HG03139 (cell line): ENCODE results near the gene CPNE7.
"Not testable (repeated sequence)": the region's sequence is repeated elsewhere in the genome, so short reads cannot be mapped to it uniquely, and the experiment has no call there.

Experiments
- ATAC-seq: cut with Tn5 transposase; IDR thresholded peaks from one replicate; pipeline ENCODE4 v1.9.1; 2021; ENCODE audit not compliant: unreplicated experiment

The CPNE7 gene

DNA sequence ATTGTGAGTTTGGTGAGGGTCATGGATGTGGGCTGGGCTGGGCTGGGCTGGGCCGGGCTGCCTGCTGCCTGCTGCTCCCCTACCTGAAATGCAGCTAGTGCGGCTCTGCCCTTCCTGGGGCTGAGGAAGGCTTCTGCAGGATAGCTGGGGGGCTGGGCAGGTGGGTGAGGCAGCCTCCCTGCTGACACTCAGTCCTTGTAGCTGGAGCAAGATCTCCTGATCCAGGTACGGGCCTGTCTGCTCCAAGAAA, 10.4 kb upstream of the CPNE7 start:
- ATAC-seq: no peak

DNA sequence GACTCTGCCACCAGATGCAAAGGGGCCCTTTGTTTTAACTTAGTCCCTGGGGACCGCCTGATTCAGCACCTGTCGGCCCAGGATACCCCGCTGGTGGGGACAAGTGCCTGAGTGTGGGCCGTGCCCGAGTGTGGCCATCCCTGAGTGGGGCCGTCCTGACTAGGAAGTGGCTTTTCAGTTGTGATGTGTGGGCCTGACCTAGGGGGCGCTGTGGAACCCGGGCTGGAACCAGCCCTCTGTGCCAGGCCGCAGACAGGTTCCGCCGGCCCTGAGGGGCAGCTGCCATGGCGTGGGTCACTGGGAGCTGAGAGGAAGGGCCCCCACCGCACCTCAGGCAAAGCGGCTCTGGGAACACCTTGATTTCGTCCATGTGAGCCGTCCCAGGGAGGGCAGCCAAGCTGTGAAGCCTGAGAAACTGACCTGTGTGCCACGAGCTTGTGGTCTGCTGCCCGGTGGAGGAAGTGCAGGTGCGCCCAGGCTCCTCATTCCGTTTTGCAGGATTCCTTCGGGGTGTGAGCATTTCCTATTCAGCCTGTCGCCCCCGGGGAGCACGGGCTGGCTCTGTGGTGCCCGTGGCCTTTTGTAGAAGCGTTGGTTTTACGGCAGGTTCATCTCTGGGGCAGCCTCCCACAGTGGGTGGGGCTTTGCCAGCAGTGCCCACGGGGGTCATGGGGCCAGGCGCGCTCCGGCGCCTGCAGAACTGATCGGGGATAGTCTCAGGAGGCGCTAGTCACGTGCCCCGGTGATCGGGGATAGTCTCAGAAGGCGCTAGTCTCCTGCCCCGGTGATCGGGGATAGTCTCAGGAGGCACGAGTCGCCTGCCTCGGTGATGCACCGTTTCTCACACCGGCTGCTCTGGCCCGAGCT, 9.8 kb upstream of the CPNE7 start:
- ATAC-seq: no peak

DNA sequence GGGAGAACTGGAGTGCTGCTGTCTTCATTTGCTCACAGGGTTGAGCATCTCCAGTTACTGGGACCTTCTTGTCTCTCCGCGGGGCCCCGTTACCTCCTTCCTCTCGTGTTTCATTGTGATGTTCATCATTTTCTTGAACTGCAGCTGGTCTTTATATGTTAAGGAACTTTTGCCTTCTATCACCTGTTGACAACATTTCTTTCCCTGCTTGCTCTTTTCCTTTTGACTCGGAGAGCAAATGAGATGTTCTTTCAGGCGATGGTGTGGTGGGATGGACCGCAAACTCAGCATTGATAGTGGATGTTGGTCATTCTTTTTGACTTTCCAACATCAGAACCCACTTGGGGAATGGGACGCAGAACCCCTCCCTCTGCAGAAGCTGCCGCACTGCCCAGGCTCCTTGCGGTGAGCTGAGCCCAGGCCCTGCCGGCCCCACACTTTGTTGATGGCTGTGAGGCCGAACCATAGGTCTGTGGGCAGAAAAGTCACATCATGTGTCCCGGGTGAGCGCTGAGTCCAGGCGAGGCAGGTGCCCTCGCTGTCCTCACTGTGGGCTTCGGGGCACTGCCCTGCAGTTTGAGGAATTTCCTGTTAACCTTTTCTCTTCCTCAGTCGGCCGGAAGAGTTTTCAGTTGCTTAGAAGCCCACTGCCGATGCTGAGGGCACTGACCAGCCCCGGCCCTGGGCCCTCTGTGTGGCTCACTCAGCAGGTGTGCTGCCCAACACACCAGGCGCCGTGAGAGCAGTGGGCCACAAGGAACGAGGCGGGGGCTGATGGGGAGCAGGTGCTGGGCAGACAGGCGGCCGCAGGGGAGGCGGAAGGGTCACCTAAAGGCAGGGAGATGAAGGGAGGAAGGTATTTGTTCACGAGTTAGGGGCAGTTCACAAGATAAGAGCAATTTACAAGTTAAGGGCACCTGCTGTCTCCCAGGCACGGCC, 7.6 kb upstream of the CPNE7 start:
- ATAC-seq: no peak

DNA sequence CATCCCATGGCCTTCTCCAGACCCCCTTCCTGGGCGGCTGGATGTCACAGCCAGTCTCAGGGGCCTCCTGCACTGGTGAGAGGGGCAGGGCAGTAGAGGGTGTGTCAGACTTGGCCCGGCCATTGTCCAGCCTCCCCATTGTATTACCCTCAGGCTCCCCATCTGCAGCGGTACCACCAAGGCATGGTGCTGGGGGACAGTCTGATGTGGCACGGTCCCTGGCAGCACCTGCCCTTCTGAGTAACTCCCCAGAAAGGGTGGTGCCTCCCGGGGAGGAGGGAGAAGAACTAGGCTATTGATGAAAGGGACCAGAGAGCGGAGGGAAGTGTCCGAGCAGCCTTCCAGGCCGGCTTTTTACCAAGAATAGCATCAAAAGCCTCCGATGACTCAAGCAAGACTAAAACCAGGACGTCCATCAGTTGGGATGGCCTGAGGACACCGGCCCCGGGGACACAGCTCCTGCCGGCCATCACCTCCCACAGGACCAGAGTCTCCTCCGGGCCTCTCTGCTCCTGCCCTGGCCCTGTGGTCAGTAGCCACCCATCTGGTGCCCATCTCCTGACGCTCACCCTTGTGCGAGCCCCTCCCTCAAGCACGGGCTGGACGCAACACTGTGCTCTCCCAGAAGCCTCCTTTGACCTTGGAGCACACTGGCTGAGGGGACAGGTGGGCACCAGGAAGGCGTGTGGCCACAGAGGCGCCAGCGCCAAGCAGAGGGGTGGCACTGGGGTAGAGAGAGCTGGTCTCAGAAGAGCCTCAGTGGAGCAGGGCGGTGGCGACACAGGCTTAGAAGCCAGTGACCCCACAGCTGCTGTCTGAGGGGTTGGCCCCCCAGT, 5.8 kb upstream of the CPNE7 start:
- ATAC-seq: no peak

DNA sequence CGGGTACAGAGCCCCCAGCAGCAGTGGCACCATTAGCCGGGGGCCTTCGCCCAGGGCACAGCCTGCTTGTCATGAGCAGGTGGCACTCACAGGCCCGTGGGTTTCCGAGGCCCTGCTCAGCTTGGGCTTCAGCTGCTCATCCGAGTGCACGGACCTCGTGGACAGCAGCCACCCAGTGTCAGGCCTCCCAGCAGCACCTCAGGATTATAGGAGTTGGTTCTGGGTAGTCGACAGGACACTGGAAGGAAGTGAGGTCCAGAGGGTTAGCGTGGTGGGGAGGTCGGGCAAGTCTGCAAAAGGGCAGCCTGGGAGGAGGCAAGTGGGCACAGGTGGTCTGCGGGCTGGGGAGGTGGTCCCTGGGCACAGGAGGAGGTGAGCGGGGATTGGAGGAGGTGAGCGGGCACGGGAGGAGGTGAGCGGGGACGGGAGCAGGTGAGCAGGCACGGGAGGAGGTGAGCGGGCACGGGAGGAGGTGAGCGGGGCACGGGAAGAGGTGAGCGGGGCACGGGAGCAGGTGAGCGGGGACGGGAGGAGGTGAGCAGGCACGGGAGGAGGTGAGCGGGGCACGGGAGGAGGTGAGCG, 5.1 kb upstream of the CPNE7 start:
- ATAC-seq: no peak

DNA sequence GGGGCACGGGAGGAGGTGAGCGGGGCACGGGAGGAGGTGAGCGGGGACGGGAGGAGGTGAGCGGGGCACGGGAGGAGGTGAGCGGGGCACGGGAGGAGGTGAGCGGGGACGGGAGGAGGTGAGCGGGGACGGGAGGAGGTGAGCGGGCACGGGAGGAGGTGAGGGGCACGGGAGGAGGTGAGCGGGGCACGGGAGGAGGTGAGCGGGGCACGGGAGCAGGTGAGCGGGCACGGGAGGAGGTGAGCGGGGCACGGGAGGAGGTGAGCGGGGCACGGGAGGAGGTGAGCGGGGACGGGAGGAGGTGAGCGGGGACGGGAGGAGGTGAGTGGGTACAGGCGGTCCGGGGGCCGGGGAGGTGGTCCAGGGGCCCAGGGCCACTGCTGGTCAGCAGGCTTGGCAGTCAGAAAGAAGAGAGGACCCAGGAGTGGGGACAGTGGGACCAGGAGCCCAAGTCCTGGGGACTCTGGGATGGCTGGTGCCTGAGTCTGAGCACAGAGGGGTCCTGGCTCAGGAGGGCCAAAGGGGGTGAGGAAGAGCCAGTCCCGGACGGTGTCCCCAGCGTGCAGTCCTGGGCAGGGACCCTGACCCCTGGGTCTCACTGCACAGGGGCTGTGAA, 4.5 kb upstream of the CPNE7 start:
- ATAC-seq: not testable (repeated sequence)

- no peak for ATAC-seq
Observed at GRCh38 chr16:89571636-89572035, 3.9 kb upstream of the CPNE7 start.

GRCh38 chr16:89572073-89572484, 3.5 kb upstream of the CPNE7 start:
- no peak for ATAC-seq

- no peak for ATAC-seq
Observed at GRCh38 chr16:89572485-89573205, 2.9 kb upstream of the CPNE7 start.

- ATAC-seq: no peak
Observed at GRCh38 chr16:89573826-89574680, 1.5 kb upstream of the CPNE7 start.

DNA sequence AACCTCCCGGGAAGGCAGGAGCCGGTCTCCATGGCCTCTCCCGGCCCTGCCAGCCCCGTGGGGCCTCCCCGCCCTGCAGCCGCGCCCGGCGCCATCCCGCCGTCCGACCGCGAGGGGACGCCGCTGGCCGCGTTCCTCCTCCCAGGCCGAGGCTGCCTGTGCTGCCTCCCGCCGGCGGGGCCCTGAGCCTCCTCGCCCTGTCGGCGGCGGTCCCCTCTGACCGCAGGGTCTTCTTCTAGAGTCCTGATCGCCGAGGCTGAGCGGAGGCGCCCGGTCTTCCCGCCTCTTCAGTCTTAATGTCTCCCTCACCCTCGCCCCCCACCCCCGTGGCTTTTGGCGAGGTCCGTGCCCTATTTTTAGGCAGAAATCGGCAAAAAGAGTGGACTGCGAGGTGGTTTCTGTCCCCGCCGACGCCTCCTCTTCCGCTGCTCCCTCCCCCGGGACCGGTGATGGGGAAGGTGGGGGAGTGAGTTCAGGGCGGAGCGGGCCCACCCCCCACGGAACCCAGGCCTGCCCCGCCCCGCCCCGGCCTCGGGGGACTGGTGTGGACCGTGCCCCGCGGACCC, 794 bp upstream of the CPNE7 start:
- ATAC-seq: no peak

- ATAC-seq: no peak
Observed at GRCh38 chr16:89576153-89577054, 846 bp downstream of the CPNE7 start.

GRCh38 chr16:89577055-89577759, 1.6 kb downstream of the CPNE7 start:
- no peak for ATAC-seq

DNA sequence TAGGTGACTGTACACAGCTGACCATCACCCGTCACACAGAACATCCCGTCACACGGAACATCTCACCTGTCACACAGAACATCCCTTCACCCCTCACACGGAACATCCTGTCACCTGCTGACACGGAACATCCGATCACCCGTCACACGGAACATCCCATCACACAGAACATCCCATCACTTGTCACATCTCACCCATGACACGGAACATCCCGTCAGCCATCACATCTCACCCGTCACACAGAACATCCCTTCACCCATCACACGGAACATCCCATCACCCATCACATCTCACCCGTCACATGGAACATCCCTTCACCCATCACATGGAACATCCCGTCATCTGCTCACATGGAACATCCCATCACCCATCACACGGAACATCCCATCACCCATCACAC, 3.8 kb downstream of the CPNE7 start:
- no peak for ATAC-seq

DNA sequence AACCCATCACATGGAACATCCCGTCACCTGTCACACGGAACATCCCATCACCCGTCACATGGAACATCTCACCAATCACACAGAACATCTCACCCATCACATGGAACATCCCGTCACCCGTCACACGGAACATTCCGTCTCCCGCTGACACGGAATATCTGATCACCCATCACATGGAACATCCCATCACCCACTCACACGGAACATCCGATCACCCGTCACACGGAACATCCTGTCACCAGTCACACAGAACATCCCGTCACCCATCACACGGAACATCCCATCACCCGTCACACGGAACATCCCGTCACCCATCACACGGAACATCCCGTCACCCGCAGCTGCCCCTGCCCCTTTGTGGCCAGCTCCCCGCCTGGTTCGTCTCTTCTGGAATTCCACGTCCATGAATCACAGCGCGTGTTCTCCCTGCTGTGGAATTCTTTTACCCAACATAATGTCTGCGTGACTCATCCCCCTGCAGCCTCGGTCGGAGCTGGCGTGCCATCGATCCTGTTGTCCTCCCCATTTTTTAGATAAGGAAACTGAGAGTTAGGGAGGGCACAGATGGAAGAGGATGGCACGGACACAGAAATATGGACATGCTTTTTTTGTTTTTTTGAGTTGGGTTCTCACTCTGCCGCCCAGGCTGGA, 5.6 kb downstream of the CPNE7 start:
- no peak for ATAC-seq

- ATAC-seq: no peak
Observed at GRCh38 chr16:89581861-89582563, 6.5 kb downstream of the CPNE7 start.
